Measurements from ENCODE around the gene PUM2. TPM values are rescaled to one million over a fixed set of nuclear protein-coding genes. Genes with fewer than 3 reads are reported as not detected.
A peak's percentile ranks its signal among the peaks of the same experiment; 100 is the strongest.

PUM2 gene
- total and polyA plus RNA-seq, 2 of the 8 experiments (the other 6 are each of a cell fraction or from before 2014, with no cell fraction given) = 46.6 to 114 TPM

- Histone ChIP-seq H3K23ac (ENCODE audit: insufficient read length) (no peak overlapping the region), H3K14ac (ENCODE audit: insufficient read length) (no peak overlapping the region), H4K8ac (ENCODE audit: extremely low read depth, insufficient read depth, low read length) (no peak overlapping the region), H3K79me2 (ENCODE audit: control insufficient read depth in 1 of 2, insufficient read depth in 2 of 2, low read length in 2 of 2) (no peaks in the 10 kb centered on the region), H3K4me1 (replicated peaks in 1 of 4; ENCODE audit: control insufficient read depth in 3 of 4, insufficient read depth in 4 of 4, low read length in 3 of 4) (peaks cover 0 to 4% (median 0%) of the 10 kb centered on the region in 4 experiments; a peak in 3 of 7 replicates), H4K20me1 (replicated peaks in 1 of 2; ENCODE audit: control insufficient read depth in 1 of 2, insufficient read depth in 2 of 2, low read length in 2 of 2) (no peaks in the 10 kb centered on the region), H2BK20ac (ENCODE audit: low read length) (no peak overlapping the region), H3K9ac (replicated peaks in 1 of 4; ENCODE audit: extremely low read depth in 1 of 4, low read depth in 3 of 4, low read length in 3 of 4) (no peak overlapping the region; a peak in 1 of 7 replicates), H3K36me3 (ENCODE audit: control insufficient read depth in 2 of 4, insufficient read depth in 4 of 4, low read length in 3 of 4) (no peaks in the 10 kb centered on the region), H3K4me3 (ENCODE audit: extremely low read depth in 1 of 4, insufficient read depth in 2 of 4, low read depth in 3 of 4, low read length in 4 of 4) (no peak overlapping the region), H2AFZ (ENCODE audit: low read length) (no peak overlapping the region), H2AK5ac (ENCODE audit: low read depth, low read length) (no peak overlapping the region), H3K79me1 (ENCODE audit: low read depth, low read length) (no peaks in the 10 kb centered on the region), H3K23me2 (ENCODE audit: low read depth, low read length) (no peaks in the 10 kb centered on the region), H4K5ac (ENCODE audit: insufficient read length, low read depth, low read length) (no peak overlapping the region), H3K4me2 (ENCODE audit: insufficient read depth in 1 of 2, low read depth in 2 of 2, low read length in 2 of 2) (no peak overlapping the region), H3K9me3 (ENCODE audit: insufficient read depth in 2 of 2, low read depth in 1 of 2, low read length in 1 of 2) (no peaks in the 10 kb centered on the region), H2BK5ac (ENCODE audit: low read depth, low read length) (no peak overlapping the region), H2BK15ac (ENCODE audit: low read length) (no peak overlapping the region), H3K56ac (replicated peaks; ENCODE audit: insufficient read length, low read depth, low read length) (no peak overlapping the region), H3K27ac (ENCODE audit: low read depth, low read length) (no peak overlapping the region), H2BK120ac (replicated peaks; ENCODE audit: low read depth, low read length) (no peak overlapping the region), H3K18ac (ENCODE audit: extremely low read depth, low read length) (no peak overlapping the region), H4K91ac (replicated peaks; ENCODE audit: insufficient read length, low read length) (no peak overlapping the region), H3K27me3 (replicated peaks in 1 of 4; ENCODE audit: control insufficient read depth in 3 of 4, extremely low read depth in 1 of 4, insufficient read depth in 3 of 4, low read length in 3 of 4) (no peaks in the 10 kb centered on the region), H3K4ac (replicated peaks; ENCODE audit: insufficient read length, low read depth, low read length) (no peak overlapping the region), H2BK12ac (ENCODE audit: low read depth, low read length) (no peak overlapping the region)
- 57% methylated on average over 2 of the region's 2 CpGs; no CpG with 5 or more reads in 1 of the 2 experiments for WGBS, 2 experiments (ENCODE audit: extremely low coverage in 1 of 2, insufficient coverage in 1 of 2, insufficient read length in 1 of 2, insufficient replicate concordance in 2 of 2, low coverage in 1 of 2, low lambda C conversion rate in 2 of 2, missing lambda C conversion rate in 1 of 2)
- DNase-seq (ENCODE audit: low read depth in 1 of 2, low spot score in 2 of 2) = peak in 1 of 2 experiments; percentile 31
- CTCF ChIA-PET (ENCODE audit: partially characterized antibody) = interaction anchor here (0.8 to 14.6 kb wide), 16 partner anchors 9 to 296 kb away, joined by 3 to 152 read pairs (median 5); partner anchors contain the start of gene HS1BP3
- POLR2A ChIA-PET (ENCODE audit: partially characterized antibody) = interaction anchor here (1.1 kb wide), 1 partner anchor 22 kb away, joined by 3 read pairs; no protein-coding TSS in a partner anchor
- FAIRE-seq = no peak
- no peak for TF ChIP-seq BCL11A (IDR thresholded peaks at IDR 0.05; ENCODE audit: low read depth in 2 of 2, low read length in 2 of 2)
- TF ChIP-seq POLR2AphosphoS5 (IDR thresholded peaks at IDR 0.05; ENCODE audit: low read depth, low read length) = no peak
- TF ChIP-seq NANOG (IDR thresholded peaks at IDR 0.05; ENCODE audit: insufficient read depth, low read depth, low read length, poor library complexity, severe bottlenecking) = peak; percentile 71
- TF ChIP-seq SP4 (IDR thresholded peaks at IDR 0.05; ENCODE audit: low read length) = no peak
- TF ChIP-seq EP300 (IDR thresholded peaks at IDR 0.05; ENCODE audit: borderline replicate concordance in 1 of 2, low read depth in 2 of 2, low read length in 2 of 2) = no peak
- TF ChIP-seq RXRA (IDR thresholded peaks at IDR 0.05; ENCODE audit: insufficient read depth, low read depth, low read length) = no peak
- no peak for TF ChIP-seq CTBP2 (IDR thresholded peaks at IDR 0.05; ENCODE audit: borderline replicate concordance, insufficient read depth, insufficient read length, low read length)
- TF ChIP-seq NRF1 (IDR thresholded peaks at IDR 0.05; ENCODE audit: low read depth, low read length) = no peak
Measured at GRCh38 chr2:20381457-20381856, 30.8 kb upstream of the PUM2 start.

Data from H1 (cell line).